Camera-type eye (tissue), 1 donor: ENCODE results near the gene PCDHAC1. TPM values are rescaled to one million over a fixed set of nuclear protein-coding genes. Genes with fewer than 3 reads are reported as not detected.

Experiments used
- total RNA-seq: library from RNA; depleted of rRNA; stranded (reverse); fragments of >200 nt; gene quantifications from one replicate; pipeline ENCODE4 v1.2.3, GENCODE V29; 2014

PCDHAC1 gene, protein sequence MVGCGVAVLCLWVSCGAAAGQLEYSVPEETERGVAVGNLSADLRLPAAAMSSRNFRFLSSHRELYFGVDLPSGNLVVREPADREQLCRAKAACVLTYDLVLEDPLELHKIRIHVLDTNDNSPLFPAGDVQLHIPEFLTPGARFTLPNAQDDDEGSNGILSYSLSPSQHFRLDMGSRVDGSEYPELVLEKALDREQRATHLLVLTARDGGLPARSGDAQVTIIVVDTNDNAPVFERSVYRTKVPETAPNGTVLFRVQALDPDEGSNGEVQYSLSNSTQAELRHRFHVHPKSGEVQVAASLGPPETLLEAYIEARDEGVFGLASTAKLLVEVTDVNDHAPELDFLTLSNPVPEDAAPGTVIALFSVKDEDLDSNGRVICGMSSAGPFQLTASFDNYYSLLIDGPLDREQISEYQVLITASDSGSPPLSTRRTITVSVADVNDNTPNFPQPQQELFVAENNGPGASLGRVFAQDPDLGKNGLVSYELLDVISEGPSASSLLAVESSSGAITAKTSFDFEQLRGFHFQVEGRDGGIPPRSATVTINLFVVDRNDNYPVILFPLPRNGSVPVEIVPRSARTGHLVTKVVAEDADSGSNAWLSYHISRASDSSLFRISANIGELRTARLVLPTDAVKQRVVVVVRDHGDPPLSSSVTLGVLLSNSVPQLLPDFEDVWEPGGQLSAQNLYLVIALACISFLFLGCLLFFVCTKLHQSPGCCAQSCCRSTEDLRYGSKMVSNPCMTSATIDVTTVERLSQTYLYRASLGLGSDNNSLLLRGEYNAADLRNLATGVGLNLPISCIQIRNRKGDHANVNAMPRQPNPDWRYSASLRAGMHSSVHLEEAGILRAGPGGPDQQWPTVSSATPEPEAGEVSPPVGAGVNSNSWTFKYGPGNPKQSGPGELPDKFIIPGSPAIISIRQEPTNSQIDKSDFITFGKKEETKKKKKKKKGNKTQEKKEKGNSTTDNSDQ
- 7.6 TPM for total RNA-seq

DNA sequence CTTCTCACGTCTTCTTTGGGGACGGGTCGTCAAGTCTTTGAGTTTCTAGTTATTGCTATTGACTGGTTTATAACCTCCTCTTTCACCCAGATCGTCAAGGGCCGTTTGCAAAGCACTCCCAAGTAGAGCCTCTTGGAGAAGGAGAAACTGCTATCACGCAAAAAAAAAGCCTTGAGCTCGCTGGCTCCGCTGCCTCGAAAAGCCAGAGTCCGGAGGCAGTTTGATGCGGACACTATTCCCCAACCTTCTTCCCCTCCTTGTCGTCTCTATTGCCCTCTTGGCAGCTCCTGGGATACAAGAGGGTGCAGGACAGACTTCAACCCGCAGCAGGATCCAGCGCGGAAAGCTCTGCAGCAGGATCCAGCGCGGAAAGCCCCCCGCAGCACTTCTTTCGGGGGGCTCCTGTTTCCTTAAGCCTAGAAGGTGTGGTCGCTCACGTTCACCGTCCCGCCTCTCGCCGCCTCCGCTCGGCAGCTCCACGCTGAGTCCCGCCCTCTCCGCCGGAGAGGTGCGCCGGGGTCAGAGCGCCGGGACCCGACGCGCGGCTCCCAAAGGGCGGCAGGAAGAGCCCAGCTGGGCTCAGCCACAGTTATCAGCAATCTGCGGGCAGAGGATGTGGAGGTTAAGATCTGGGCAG lies at the start of gene PCDHAC1:
Gene PCDHAC1, plus strand, starts transcription at position 494 of the 637 bp plus-strand sequence. CDS start 594 bp downstream, outside the sequence.

DNA sequence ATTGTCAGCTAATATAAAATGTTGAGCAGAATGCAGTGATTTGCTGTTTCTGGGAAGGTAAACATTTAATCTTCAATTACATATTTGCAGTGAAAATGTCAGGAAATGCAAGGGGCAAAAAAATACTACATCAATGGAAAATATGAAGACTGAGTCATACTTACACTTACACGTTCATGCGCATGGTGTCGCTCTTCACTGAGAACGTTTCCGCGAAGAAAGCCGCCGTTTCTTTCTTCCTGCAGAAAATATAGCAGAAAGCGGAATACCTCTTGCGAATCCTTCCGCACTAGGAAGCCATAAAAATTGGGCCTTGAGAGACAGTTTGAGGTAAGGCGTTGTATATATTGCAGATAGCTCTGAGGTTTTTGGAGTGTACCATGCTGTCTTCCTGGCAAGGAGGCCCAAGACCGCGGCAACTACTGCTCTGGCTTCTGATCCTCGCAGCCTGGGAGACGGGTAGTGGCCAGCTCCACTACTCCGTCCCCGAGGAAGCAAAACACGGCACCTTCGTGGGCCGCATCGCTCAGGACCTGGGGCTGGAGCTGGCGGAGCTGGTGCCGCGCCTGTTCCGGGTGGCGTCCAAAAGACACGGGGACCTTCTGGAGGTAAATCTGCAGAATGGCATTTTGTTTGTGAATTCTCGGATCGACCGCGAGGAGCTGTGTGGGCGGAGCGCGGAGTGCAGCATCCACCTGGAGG lies 44.1 kb upstream of the PCDHAC1 start, which contains the start of gene PCDHA13:
Gene PCDHA13, plus strand, starts transcription at position 236 of the 702 bp plus-strand sequence. Its CDS starts 145 bp downstream, at position 381.

DNA sequence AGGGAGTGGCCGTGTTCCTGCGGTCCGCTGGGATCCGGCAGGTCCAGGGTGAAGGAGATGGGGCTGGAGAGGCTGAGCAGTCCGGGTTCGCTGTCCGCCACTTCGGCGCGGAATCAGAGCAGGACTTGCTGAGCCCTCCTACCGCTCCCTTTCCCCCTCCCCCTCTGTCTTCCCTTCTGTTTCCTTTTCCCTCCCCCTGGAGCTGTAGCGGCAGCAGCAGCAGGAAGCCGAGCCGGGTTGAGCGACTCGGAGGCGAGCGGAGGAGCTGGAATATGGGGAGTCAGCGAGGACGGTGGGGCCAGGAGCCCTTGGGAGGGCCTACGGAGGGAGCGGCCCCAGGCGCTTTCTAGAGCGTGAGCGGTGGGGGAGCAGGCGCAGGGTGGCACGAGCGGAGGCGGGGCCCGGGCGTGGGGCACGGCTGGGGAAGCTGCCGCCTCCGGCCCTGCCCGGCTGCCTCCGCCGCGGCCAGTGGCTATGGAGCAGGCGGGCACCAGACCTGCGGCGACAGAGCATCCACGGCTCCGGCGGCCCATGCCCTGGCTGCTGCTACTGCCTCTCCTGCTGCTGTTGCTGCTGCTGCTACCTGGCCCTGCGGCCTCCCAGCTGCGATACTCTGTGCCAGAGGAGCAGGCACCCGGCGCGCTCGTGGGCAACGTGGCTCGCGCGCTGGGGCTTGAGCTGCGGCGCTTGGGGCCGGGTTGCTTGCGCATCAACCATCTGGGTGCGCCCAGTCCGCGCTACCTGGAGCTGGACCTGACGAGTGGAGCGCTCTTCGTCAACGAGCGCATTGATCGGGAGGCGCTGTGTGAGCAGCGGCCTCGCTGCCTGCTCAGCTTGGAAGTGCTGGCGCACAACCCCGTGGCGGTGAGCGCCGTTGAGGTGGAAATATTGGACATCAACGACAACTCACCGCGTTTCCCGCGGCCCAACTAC lies 40.5 kb downstream of the PCDHAC1 start, which contains the start of gene PCDHAC2:
Gene PCDHAC2, plus strand, starts transcription at position 184 of the 933 bp plus-strand sequence. Its CDS starts 291 bp downstream, at position 475.

Other genes starting within 250 kb of the PCDHAC1 start
- gene HARS1, start 234.9 kb upstream of the PCDHAC1 start, total RNA-seq, result 45.3 TPM
- gene HARS2, start 234.8 kb upstream of the PCDHAC1 start, total RNA-seq, result 35.0 TPM
- gene ZMAT2, start 225.9 kb upstream of the PCDHAC1 start, total RNA-seq, result 37.4 TPM
- 0.71 TPM for gene PCDHA1, start 140.2 kb upstream of the PCDHAC1 start, total RNA-seq
- gene PCDHA2, start 131.4 kb upstream of the PCDHAC1 start, total RNA-seq, result 2.4 TPM
- 4.6 TPM for gene PCDHA3, start 125.2 kb upstream of the PCDHAC1 start, total RNA-seq
- gene PCDHA4, start 119.2 kb upstream of the PCDHAC1 start, total RNA-seq, result 7.1 TPM
- gene PCDHA5, start 104.7 kb upstream of the PCDHAC1 start, total RNA-seq, result 2.9 TPM
- gene PCDHA6, start 98.3 kb upstream of the PCDHAC1 start, total RNA-seq, result 5.6 TPM
- 3.6 TPM for gene PCDHA7, start 92.0 kb upstream of the PCDHAC1 start, total RNA-seq
- gene PCDHA8, start 85.1 kb upstream of the PCDHAC1 start, total RNA-seq, result 3.6 TPM
- gene PCDHA9, start 77.9 kb upstream of the PCDHAC1 start, total RNA-seq, result 4.6 TPM
- gene PCDHA10, start 70.4 kb upstream of the PCDHAC1 start, total RNA-seq, result 4.6 TPM
- 8.9 TPM for gene PCDHA11, start 57.3 kb upstream of the PCDHAC1 start, total RNA-seq
- 5.1 TPM for gene PCDHA12, start 51.0 kb upstream of the PCDHAC1 start, total RNA-seq
- gene PCDHA13, start 44.2 kb upstream of the PCDHAC1 start, total RNA-seq, result 9.7 TPM
- 39.0 TPM for gene PCDHAC2, start 40.2 kb downstream of the PCDHAC1 start, total RNA-seq
- gene PCDHB1, start 125.1 kb downstream of the PCDHAC1 start, total RNA-seq, result 0.05 TPM
- gene PCDHB2, start 168.3 kb downstream of the PCDHAC1 start, total RNA-seq, result 8.3 TPM
- gene PCDHB3, start 174.2 kb downstream of the PCDHAC1 start, total RNA-seq, result 10.6 TPM
- 4.5 TPM for gene PCDHB4, start 195.5 kb downstream of the PCDHAC1 start, total RNA-seq
- 8.4 TPM for gene PCDHB5, start 208.9 kb downstream of the PCDHAC1 start, total RNA-seq
- gene PCDHB6, start 223.8 kb downstream of the PCDHAC1 start, total RNA-seq, result 2.0 TPM
- 7.9 TPM for gene PCDHB7, start 246.3 kb downstream of the PCDHAC1 start, total RNA-seq